Measurements from ENCODE around the gene MROH2A.

The MROH2A gene

GRCh38 chr2:233833345-233833744 lies 55.2 kb downstream of the MROH2A start:
- DNase-seq (ENCODE audit: insufficient read length, low spot score) (no peak), FAIRE-seq (no peak)
- TF ChIP-seq CTCF (IDR thresholded peaks at IDR 0.05; ENCODE audit: insufficient read depth, missing control alignments), result no peak

GRCh38 chr2:233835230-233836186 lies 57.4 kb downstream of the MROH2A start:
- DNase-seq (ENCODE audit: insufficient read length, low spot score) (no peak), FAIRE-seq (no peak)
- no peak for TF ChIP-seq CTCF (IDR thresholded peaks at IDR 0.05; ENCODE audit: insufficient read depth, missing control alignments)

GRCh38 chr2:233836359-233836758 lies 58.2 kb downstream of the MROH2A start:
- TF ChIP-seq CTCF (IDR thresholded peaks at IDR 0.05; ENCODE audit: insufficient read depth, missing control alignments), result no peak
- DNase-seq (ENCODE audit: insufficient read length, low spot score), result no peak
- no peak for FAIRE-seq

GRCh38 chr2:233837694-233838229 lies 59.6 kb downstream of the MROH2A start:
- FAIRE-seq (no peak), DNase-seq (ENCODE audit: insufficient read length, low spot score) (no peak)
- no peak for TF ChIP-seq CTCF (IDR thresholded peaks at IDR 0.05; ENCODE audit: insufficient read depth, missing control alignments)

GRCh38 chr2:233838251-233838650 lies 60.1 kb downstream of the MROH2A start:
- no peak for FAIRE-seq
- TF ChIP-seq CTCF (IDR thresholded peaks at IDR 0.05; ENCODE audit: insufficient read depth, missing control alignments), result no peak
- DNase-seq (ENCODE audit: insufficient read length, low spot score), result no peak

GRCh38 chr2:233838726-233839446 lies 60.8 kb downstream of the MROH2A start:
- DNase-seq (ENCODE audit: insufficient read length, low spot score) (no peak), FAIRE-seq (no peak)
- TF ChIP-seq CTCF (IDR thresholded peaks at IDR 0.05; ENCODE audit: insufficient read depth, missing control alignments), result no peak
